NCI-H524 (cell line): ENCODE data around the gene MAN2B1.

Experiments used
- DNase-seq, 2 experiments: peaks; one replicate each; lab custom pipeline; 2025; lab: John Stamatoyannopoulos, UW

MAN2B1 gene

DNA sequence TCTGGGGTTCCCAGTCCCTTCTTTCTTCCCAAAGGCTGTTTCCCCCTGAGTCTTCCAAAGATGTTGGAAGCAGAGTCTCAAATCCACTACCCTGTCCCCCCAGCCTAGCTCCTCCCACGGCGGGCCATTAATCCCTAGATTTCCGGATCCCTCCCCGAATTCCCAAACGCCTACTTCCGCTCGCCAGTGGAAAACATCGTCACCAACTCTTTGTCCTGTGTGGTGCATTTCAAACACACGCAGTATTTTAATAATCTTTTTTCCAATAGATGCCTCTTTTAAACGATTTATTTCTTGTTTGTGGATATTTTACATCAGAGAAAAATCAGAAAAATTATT lies 55.2 kb downstream of the MAN2B1 start:
- peak; percentile 71 to 82 for DNase-seq

DNA sequence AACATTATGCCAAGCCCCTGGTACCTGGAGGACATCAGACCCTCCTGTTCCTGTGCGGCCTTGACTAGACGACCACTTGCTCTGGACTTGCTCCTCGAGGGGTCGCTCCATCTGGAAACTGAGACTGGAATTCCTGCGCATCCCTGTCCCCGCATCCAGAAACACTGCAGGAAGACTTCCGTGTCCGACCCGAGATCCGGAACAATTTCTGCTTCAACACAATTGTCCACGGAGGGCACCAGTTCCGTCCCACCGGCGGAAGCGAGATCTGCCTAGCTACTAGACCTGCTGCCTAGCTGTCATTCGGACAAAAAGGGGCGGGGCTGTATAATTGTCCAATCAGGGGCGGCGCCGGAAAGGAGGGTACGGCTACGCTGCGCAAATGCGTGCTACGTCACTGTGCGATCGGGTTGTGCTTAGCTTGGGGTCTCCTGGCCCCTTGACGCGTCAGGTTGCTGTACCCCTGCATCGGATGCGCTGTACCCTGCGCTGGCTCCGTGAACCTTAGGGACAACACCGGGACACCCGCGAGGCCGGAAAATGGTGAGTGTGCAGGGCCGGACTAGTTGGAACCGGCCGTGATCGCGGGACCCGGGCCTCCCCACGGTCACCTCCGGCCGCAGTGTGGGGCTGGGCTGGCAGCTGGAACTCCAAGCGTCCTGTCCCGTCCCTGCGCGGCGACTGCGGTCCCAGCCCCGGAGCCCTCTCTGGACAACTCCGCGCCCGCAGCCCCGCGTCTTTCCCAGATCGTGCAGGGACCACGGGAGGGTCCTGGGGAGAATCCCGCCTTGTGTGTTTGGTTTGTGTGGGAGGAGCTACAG lies 55.8 kb downstream of the MAN2B1 start, which contains the start of the genes ZNF490 and ZNF791:
Gene ZNF490 (minus strand): TSS at position 274 of the 821 bp plus-strand sequence. CDS start 133 bp downstream, at position 141.
Gene ZNF791 (plus strand): TSS at position 381 of the 821 bp plus-strand sequence. CDS start 160 bp downstream, at position 541.
- peak; percentile 99 to 100 for DNase-seq

DNA sequence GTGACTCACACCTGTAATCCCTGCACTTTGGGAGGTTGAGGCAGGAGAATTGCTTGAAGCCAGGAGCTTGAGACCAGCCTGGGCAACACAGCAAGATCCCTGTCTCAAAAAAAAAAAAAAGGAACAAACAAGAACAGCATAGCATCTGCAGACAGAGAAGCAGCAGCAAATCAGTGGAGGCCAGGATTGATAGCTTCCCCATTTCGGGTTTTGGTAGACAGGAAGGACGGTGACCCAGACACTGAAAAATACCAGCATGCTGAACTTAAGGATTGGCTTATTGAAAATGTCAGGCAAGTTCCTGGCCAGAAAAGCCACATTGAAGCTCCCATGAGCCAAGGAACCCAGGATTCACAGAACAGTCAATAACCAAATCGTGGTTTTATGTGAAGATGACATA lies 58.9 kb downstream of the MAN2B1 start:
- no peak for DNase-seq

DNA sequence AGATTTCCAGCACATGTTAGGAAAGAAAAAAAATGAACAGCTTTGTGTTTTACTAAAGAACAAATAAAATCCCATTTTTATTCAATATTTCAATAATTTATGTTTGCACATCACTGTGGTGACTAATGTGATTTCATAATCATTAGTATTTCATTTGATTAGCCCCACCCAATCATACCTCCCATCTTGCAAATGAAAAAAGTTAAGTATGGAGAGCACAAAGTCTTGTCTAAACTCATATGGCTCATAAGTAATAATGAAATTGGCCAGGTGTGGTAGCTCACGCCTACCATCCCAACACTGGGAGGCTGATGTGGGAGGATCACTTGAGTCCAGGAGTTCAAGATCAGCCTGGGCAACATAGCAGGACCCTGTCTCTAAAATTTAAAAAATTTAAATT lies 59.7 kb downstream of the MAN2B1 start:
- DNase-seq: no peak

- no peak for DNase-seq
Measured at GRCh38 chr19:12603714-12604113, 62.8 kb downstream of the MAN2B1 start.

GRCh38 chr19:12597594-12597993 lies 68.9 kb downstream of the MAN2B1 start:
- no peak for DNase-seq

DNA sequence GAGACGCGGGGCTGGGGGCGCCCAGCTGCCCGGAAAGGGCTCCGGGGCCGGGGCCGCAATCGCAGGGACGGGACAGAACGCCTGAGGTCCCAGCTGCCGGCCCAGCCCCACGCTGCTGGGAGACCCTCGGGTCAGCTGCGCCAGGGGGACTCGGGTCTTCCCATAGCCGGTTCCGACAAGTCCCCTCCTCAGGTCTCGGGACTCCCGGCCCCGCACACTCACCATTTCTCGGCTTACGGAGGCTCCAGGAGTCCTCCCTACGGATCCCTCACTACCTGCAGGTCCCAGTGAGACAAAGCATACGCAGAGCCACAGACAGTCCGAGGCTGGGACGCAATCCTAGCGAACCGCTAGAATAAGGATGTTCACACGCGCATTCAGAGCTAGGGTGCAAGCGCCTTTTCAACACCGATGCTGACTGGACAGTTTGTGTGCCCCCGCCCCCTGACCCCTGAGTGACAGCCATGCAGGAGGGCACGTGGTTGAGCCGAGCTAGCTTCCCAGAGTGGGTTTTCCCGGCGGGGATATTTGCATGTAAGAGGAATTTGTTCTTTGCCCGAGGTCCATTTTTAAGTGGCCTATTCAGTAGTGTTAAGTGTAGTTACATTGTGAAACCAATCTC lies 69.5 kb downstream of the MAN2B1 start:
- DNase-seq: no peak
